WTC11 (cell line): ENCODE results near the gene ATP6V1G1. TPM values are rescaled to one million over a fixed set of nuclear protein-coding genes. Genes with fewer than 3 reads are reported as not detected.

Source experiments
- ATAC-seq: fragments of 200-7000 bp; cut with Tn5 transposase; 2 replicates; pipeline ENCODE4 v1.10.0; 2021; ENCODE audit warnings: mild to moderate bottlenecking, moderate library complexity
- CTCF ChIA-PET: fragments of 300-600 bp; sonication (Branson Sonifier 250); formaldehyde crosslinking; loops from one replicate; lab custom pipeline; 2021; ENCODE audit warnings: antibody characterized with exemption; lab: Charles Lee
- POLR2A ChIA-PET: fragments of 350-600 bp; sonication (Branson Sonifier 250); formaldehyde crosslinking; loops from one replicate; lab custom pipeline; 2021; ENCODE audit warnings: antibody characterized with exemption; lab: Charles Lee
- DNase-seq: peaks from one replicate; pipeline ENCODE4 v3.0.0; 2021; ENCODE audit warnings: low spot score
- H3K27ac Mint-ChIP-seq: 2 replicates; pipeline ENCODE4 v1.8.0; 2021; ENCODE audit warnings: mixed read lengths
- H3K27me3 Mint-ChIP-seq: 2 replicates; pipeline ENCODE4 v1.8.0; 2021; ENCODE audit warnings: low read depth, mild to moderate bottlenecking, moderate library complexity, mixed read lengths
- H3K36me3 Mint-ChIP-seq: 2 replicates; pipeline ENCODE4 v1.8.0; 2021; ENCODE audit warnings: mixed read lengths
- H3K4me1 Mint-ChIP-seq: 2 replicates; pipeline ENCODE4 v1.8.0; 2022; ENCODE audit warnings: mixed read lengths
- H3K4me3 Mint-ChIP-seq: 2 replicates; pipeline ENCODE4 v1.8.0; 2021; ENCODE audit warnings: mild to moderate bottlenecking, moderate library complexity, mixed read lengths
- H3K9me3 Mint-ChIP-seq: 2 replicates; pipeline ENCODE4 v1.8.0; 2021; ENCODE audit warnings: mixed read lengths
- ATF2 ChIP-seq: sonication (generic); formaldehyde crosslinking; IDR thresholded peaks from 2 replicates; pipeline ENCODE4 v1.8.1; 2022; ENCODE audit warnings: low read depth, missing genetic modification reagents, borderline replicate concordance
- CBFB ChIP-seq: sonication (generic); formaldehyde crosslinking; IDR thresholded peaks from 2 replicates; pipeline ENCODE4 v1.8.1; 2022; ENCODE audit warnings: mild to moderate bottlenecking, low read depth, missing genetic modification reagents
- CDX4 ChIP-seq: fragments of 250-450 bp; sonication (Bioruptor Pico); IDR thresholded peaks from 2 replicates; pipeline ENCODE4 v1.9.0; 2021; ENCODE audit warnings: moderate library complexity, mild to moderate bottlenecking, inconsistent platforms, borderline replicate concordance
- CREB1 ChIP-seq: sonication (generic); formaldehyde crosslinking; IDR thresholded peaks from 2 replicates; pipeline ENCODE4 v1.8.0; 2023; ENCODE audit warnings: mild to moderate bottlenecking, missing genetic modification reagents
- E2F1 ChIP-seq: sonication (generic); formaldehyde crosslinking; IDR thresholded peaks from 2 replicates; pipeline ENCODE4 v1.8.0; 2022; ENCODE audit warnings: mild to moderate bottlenecking, missing genetic modification reagents
- ERG ChIP-seq: fragments of 250-450 bp; sonication (Bioruptor Pico); IDR thresholded peaks from 2 replicates; pipeline ENCODE4 v1.8.0; 2021; ENCODE audit warnings: mild to moderate bottlenecking
- ESRRA ChIP-seq: sonication (generic); formaldehyde crosslinking; IDR thresholded peaks from 2 replicates; pipeline ENCODE4 v1.8.1; 2022; ENCODE audit warnings: mild to moderate bottlenecking, missing genetic modification reagents, borderline replicate concordance
- FOXJ3 ChIP-seq: sonication (generic); formaldehyde crosslinking; IDR thresholded peaks from 2 replicates; pipeline ENCODE4 v1.9.0; 2021; ENCODE audit warnings: missing genetic modification reagents, mild to moderate bottlenecking, borderline replicate concordance
- FOXK1 ChIP-seq: sonication (generic); formaldehyde crosslinking; IDR thresholded peaks from 2 replicates; pipeline ENCODE4 v1.8.0; 2022; ENCODE audit warnings: mild to moderate bottlenecking, moderate library complexity, missing genetic modification reagents
- HMGXB4 ChIP-seq: sonication (generic); formaldehyde crosslinking; IDR thresholded peaks from 2 replicates; pipeline ENCODE4 v1.8.1; 2023; ENCODE audit warnings: mild to moderate bottlenecking, moderate library complexity, missing genetic modification reagents
- IRF1 ChIP-seq: sonication (generic); formaldehyde crosslinking; IDR thresholded peaks from 2 replicates; pipeline ENCODE4 v1.8.0; 2023; ENCODE audit warnings: missing genetic modification reagents
- MAX ChIP-seq: sonication (generic); formaldehyde crosslinking; IDR thresholded peaks from 2 replicates; pipeline ENCODE4 v1.8.0; 2022; ENCODE audit warnings: mild to moderate bottlenecking, missing genetic modification reagents
- MYBL2 ChIP-seq: sonication (generic); formaldehyde crosslinking; IDR thresholded peaks from 2 replicates; pipeline ENCODE4 v1.8.1; 2023; ENCODE audit warnings: mild to moderate bottlenecking, moderate library complexity, missing genetic modification reagents
- NFYB ChIP-seq: sonication (generic); formaldehyde crosslinking; conservative IDR thresholded peaks from 2 replicates; pipeline ENCODE4 v1.8.0; 2022; ENCODE audit warnings: low read depth, missing genetic modification reagents
- SMAD3 ChIP-seq: sonication (generic); formaldehyde crosslinking; IDR thresholded peaks from 2 replicates; pipeline ENCODE4 v1.8.0; 2022; ENCODE audit warnings: missing genetic modification reagents, mild to moderate bottlenecking, borderline replicate concordance
- SMAD4 ChIP-seq: sonication (generic); formaldehyde crosslinking; IDR thresholded peaks from 2 replicates; pipeline ENCODE4 v1.8.0; 2022; ENCODE audit warnings: mild to moderate bottlenecking, missing genetic modification reagents
- STAT6 ChIP-seq: sonication (generic); formaldehyde crosslinking; conservative IDR thresholded peaks from 2 replicates; pipeline ENCODE4 v1.8.1; 2023; ENCODE audit warnings: mild to moderate bottlenecking, low read depth, missing genetic modification reagents, moderate library complexity
- TCF7 ChIP-seq: sonication (generic); formaldehyde crosslinking; IDR thresholded peaks from 2 replicates; pipeline ENCODE4 v1.8.0; 2022; ENCODE audit warnings: mild to moderate bottlenecking, low read depth, missing genetic modification reagents, moderate library complexity
- ZBTB21 ChIP-seq: sonication (generic); formaldehyde crosslinking; IDR thresholded peaks from 2 replicates; pipeline ENCODE4 v1.8.1; 2023; ENCODE audit warnings: mild to moderate bottlenecking, missing genetic modification reagents, borderline replicate concordance
- ZNF232 ChIP-seq: sonication (generic); formaldehyde crosslinking; IDR thresholded peaks from 2 replicates; pipeline ENCODE4 v1.8.0; 2022; ENCODE audit warnings: mild to moderate bottlenecking, missing genetic modification reagents
- ZNF532 ChIP-seq: fragments of 250-450 bp; sonication (Bioruptor Pico); IDR thresholded peaks from 2 replicates; pipeline ENCODE4 v1.9.0; 2021; ENCODE audit warnings: mild to moderate bottlenecking, borderline replicate concordance
- total RNA-seq: library from RNA; stranded (reverse); gene quantifications from 3 replicates; pipeline ENCODE4 v1.2.3, GENCODE V29; 2021

ATP6V1G1 gene
- total RNA-seq, 1 experiment from 2014 or later = 108 TPM

- no peak for TF ChIP-seq MAX
- TF ChIP-seq CBFB (CRISPR knock-in tag) = no peak
- no peak for TF ChIP-seq SMAD3 (CRISPR knock-in tag)
- no peak for TF ChIP-seq ZNF232
- TF ChIP-seq CDX4 (CRISPR knock-in tag) = no peak
- TF ChIP-seq FOXJ3 = no peak
Measured at GRCh38 chr9:114607671-114608524, 20.3 kb downstream of the ATP6V1G1 start (continued).

- H3K4me1 Mint-ChIP-seq = peaks cover 22% of the 10 kb centered on the region
- no peak for DNase-seq
- peaks cover 22% of the 10 kb centered on the region for H3K27me3 Mint-ChIP-seq
- POLR2A ChIA-PET = no interaction called here
- TF ChIP-seq ERG (CRISPR knock-in tag) = no peak
- no peak for TF ChIP-seq FOXK1 (CRISPR knock-in tag)
- no peak for TF ChIP-seq IRF1 (CRISPR knock-in tag)
- no peak for TF ChIP-seq MYBL2 (CRISPR knock-in tag)
- no peak for TF ChIP-seq ZNF532 (CRISPR knock-in tag)
- no peak for TF ChIP-seq E2F1 (CRISPR knock-in tag)
- TF ChIP-seq CBFB (CRISPR knock-in tag) = no peak
- no peak for TF ChIP-seq SMAD4 (CRISPR knock-in tag)
- TF ChIP-seq HMGXB4 (CRISPR knock-in tag) = no peak
- no peak for TF ChIP-seq CREB1 (CRISPR knock-in tag)
- no peak for TF ChIP-seq ZBTB21
- no peak for TF ChIP-seq TCF7 (CRISPR knock-in tag)
- TF ChIP-seq ATF2 = no peak
- TF ChIP-seq STAT6 (CRISPR knock-in tag) = no peak
- TF ChIP-seq NFYB (CRISPR knock-in tag) = no peak
- no peak for TF ChIP-seq ESRRA (CRISPR knock-in tag)
- TF ChIP-seq, all 79 proteins: peak for 0
- no peak overlapping the region for H3K27ac Mint-ChIP-seq
- H3K4me3 Mint-ChIP-seq = no peak overlapping the region
- no peak for ATAC-seq
- no peaks in the 10 kb centered on the region for H3K9me3 Mint-ChIP-seq
- H3K36me3 Mint-ChIP-seq = peaks cover 3% of the 10 kb centered on the region; the same call in 1 of the 2 replicates
- CTCF ChIA-PET = no interaction called here
Measured at GRCh38 chr9:114608525-114608796, 20.9 kb downstream of the ATP6V1G1 start.
